Neural cell (in vitro differentiated cells): ENCODE measurements around the gene ARHGAP24. TPM values are rescaled to one million over a fixed set of nuclear protein-coding genes. Genes with fewer than 3 reads are reported as not detected.

ENCODE experiments used
- H2AFZ ChIP-seq: fragments of 200-600, 300-800 bp; sonication (generic), shearing (Covaris generic); 2 replicates; pipeline ENCODE4 v1.6.0; 2014; ENCODE audit warnings: low read depth, mild to moderate bottlenecking, antibody characterized with exemption, low read length, moderate library complexity
- H3F3A ChIP-seq: fragments of 200-600 bp; shearing (Covaris generic); 2 replicates; pipeline ENCODE4 v1.6.1; 2016; ENCODE audit warnings: mild to moderate bottlenecking, moderate library complexity, mixed read lengths, antibody characterized with exemption, low read length; ENCODE audit not compliant: insufficient read depth, poor library complexity, severe bottlenecking
- H3K27ac ChIP-seq: fragments of 200-600, 300-800 bp; sonication (generic), shearing (Covaris generic); 2 replicates; pipeline ENCODE4 v1.5.1; 2014; ENCODE audit warnings: mild to moderate bottlenecking, low read length, moderate library complexity
- H3K27me3 ChIP-seq: fragments of 300-800, 200-600 bp; sonication (generic), shearing (Covaris generic); 2 replicates; pipeline ENCODE4 v1.6.0; 2014; ENCODE audit warnings: mild to moderate bottlenecking, low read depth, low read length, moderate library complexity; ENCODE audit not compliant: insufficient read depth
- H3K36me3 ChIP-seq: fragments of 300-800, 200-600 bp; sonication (generic), shearing (Covaris generic); 2 replicates; pipeline ENCODE4 v1.5.1; 2014; ENCODE audit warnings: mild to moderate bottlenecking, antibody characterized with exemption, low read length, moderate library complexity; ENCODE audit not compliant: insufficient read depth
- H3K4me2 ChIP-seq: fragments of 300-800, 200-600 bp; sonication (generic), shearing (Covaris generic); 2 replicates; pipeline ENCODE4 v1.6.0; 2014; ENCODE audit warnings: mild to moderate bottlenecking, low read length
- H3K4me3 ChIP-seq: fragments of 300-800, 200-600 bp; sonication (generic), shearing (Covaris generic); 2 replicates; pipeline ENCODE4 v1.5.1; 2014; ENCODE audit warnings: mild to moderate bottlenecking, low read length, moderate library complexity
- H3K79me2 ChIP-seq: fragments of 200-600 bp; shearing (Covaris generic); replicated peaks from 2 replicates; pipeline ENCODE4 v1.6.0; 2014; ENCODE audit warnings: mild to moderate bottlenecking, low read length, moderate library complexity; ENCODE audit not compliant: insufficient read depth
- H3K9ac ChIP-seq: fragments of 300-800, 200-600 bp; sonication (generic), shearing (Covaris generic); 2 replicates; pipeline ENCODE4 v1.6.1; 2016; ENCODE audit warnings: mild to moderate bottlenecking, low read length, mixed read lengths
- H3K9me2 ChIP-seq: fragments of 200-600 bp; shearing (Covaris generic); 2 replicates; pipeline ENCODE4 v1.6.1; 2016; ENCODE audit warnings: mild to moderate bottlenecking, low read length, mixed read lengths; ENCODE audit not compliant: insufficient read depth
- H3K9me3 ChIP-seq: fragments of 200-600, 300-800 bp; sonication (generic), shearing (Covaris generic); 2 replicates; pipeline ENCODE4 v1.6.1; 2016; ENCODE audit warnings: mild to moderate bottlenecking, mixed run types, low read length, moderate library complexity, mixed read lengths
- H4K20me1 ChIP-seq: fragments of 200-600 bp; shearing (Covaris generic); 2 replicates; pipeline ENCODE4 v1.6.1; 2016; ENCODE audit warnings: mild to moderate bottlenecking, mixed run types; ENCODE audit not compliant: insufficient read depth
- EP300 ChIP-seq: fragments of 450-650 bp; conservative IDR thresholded peaks from 2 replicates; pipeline ENCODE4 v1.6.1; 2014; ENCODE audit warnings: antibody characterized with exemption, mild to moderate bottlenecking, moderate library complexity; ENCODE audit not compliant: poor library complexity, severe bottlenecking
- EZH2 ChIP-seq: fragments of 200-600, 300-800 bp; shearing (Covaris generic), sonication (generic); IDR thresholded peaks from 2 replicates; pipeline ENCODE4 v1.6.1; 2014; ENCODE audit warnings: antibody characterized with exemption, low read length, borderline replicate concordance, mild to moderate bottlenecking; ENCODE audit not compliant: insufficient read depth, poor library complexity, severe bottlenecking
- MXI1 ChIP-seq: fragments of 450-650 bp; conservative IDR thresholded peaks from 2 replicates; pipeline ENCODE4 v1.6.1; 2014; ENCODE audit warnings: antibody characterized with exemption, mild to moderate bottlenecking; ENCODE audit not compliant: poor library complexity, severe bottlenecking
- POLR2AphosphoS5 ChIP-seq: IDR thresholded peaks from 2 replicates; pipeline ENCODE4 v1.6.1; 2012
- RAD21 ChIP-seq: fragments of 450-650 bp; conservative IDR thresholded peaks from 2 replicates; pipeline ENCODE4 v1.6.1; 2014; ENCODE audit warnings: antibody characterized with exemption, mild to moderate bottlenecking, moderate library complexity
- SMC3 ChIP-seq: fragments of 450-650 bp; conservative IDR thresholded peaks from 2 replicates; pipeline ENCODE4 v1.6.1; 2014; ENCODE audit warnings: antibody characterized with exemption, mild to moderate bottlenecking, moderate library complexity; ENCODE audit not compliant: poor library complexity
- TAF1 ChIP-seq: IDR thresholded peaks from 2 replicates; pipeline ENCODE4 v1.6.1; 2012; ENCODE audit warnings: low read depth
- polyA plus RNA-seq: library from polyadenylated mRNA; depleted of rRNA; stranded (reverse); fragments of >200 nt; gene quantifications from 2 replicates; pipeline ENCODE4 v1.2.3, GENCODE V29; 2014
- TF ChIP-seq, protein P1 (sequence below): fragments of 450-650 bp; IDR thresholded peaks from 2 replicates; pipeline ENCODE4 v1.5.1; 2014; ENCODE audit warnings: antibody characterized with exemption, mild to moderate bottlenecking, moderate library complexity; ENCODE audit not compliant: poor library complexity, severe bottlenecking
- TF ChIP-seq, protein P2 (sequence below): IDR thresholded peaks from 2 replicates; pipeline ENCODE4 v1.6.1; 2012; ENCODE audit warnings: borderline replicate concordance

The ARHGAP24 gene
- polyA plus RNA-seq, 1 donor from 2014 or later = 2.9 TPM

DNA sequence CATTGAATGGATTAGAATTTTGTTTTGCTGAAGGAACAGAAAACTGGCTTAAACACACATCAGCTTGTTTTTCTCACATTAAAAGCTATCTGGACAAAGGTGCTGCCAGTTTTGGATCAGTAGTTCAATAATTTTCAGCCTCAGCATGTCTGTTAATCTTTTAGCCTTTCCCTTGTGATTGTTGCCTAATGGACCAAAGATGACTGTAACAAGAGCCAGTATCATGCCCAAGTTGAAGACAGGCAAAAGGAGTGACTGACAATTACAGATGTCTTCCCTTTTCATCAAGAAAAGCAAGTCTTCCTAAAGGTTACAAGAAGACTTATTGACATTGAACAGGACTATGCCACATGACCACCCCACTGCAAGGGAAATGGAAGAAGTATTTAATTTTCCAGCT, 465.2 kb downstream of the ARHGAP24 start:
- no peak for TF ChIP-seq MXI1
- H2AFZ ChIP-seq = no peak overlapping the region
- H3K4me3 ChIP-seq = no peak overlapping the region
- no peaks in the 10 kb centered on the region for H4K20me1 ChIP-seq
- H3K9me2 ChIP-seq = no peaks in the 10 kb centered on the region
- no peaks in the 10 kb centered on the region for H3F3A ChIP-seq
- H3K27me3 ChIP-seq = no peaks in the 10 kb centered on the region
- H3K27ac ChIP-seq = no peak overlapping the region
- no peak overlapping the region for H3K4me2 ChIP-seq
- H3K36me3 ChIP-seq = no peaks in the 10 kb centered on the region
- H3K9me3 ChIP-seq = no peaks in the 10 kb centered on the region
- H3K9ac ChIP-seq = no peak overlapping the region
- no peaks in the 10 kb centered on the region for H3K79me2 ChIP-seq

DNA sequence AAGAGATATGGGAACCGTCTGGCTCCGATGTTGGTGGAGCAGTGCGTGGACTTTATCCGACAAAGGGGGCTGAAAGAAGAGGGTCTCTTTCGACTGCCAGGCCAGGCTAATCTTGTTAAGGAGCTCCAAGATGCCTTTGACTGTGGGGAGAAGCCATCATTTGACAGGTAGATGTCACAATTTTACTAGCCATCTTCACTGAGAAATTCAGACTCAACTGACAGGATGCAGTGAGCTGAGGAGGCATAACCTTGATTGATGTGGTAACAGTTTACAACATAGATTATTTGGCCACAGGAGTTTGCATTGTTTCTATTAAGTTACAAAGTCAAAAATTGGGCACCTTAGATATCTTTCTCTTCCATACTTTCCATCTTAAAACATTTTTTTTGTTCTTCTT, 467.2 kb downstream of the ARHGAP24 start:
- H3K9ac ChIP-seq = no peak overlapping the region
- H3K4me3 ChIP-seq = no peak overlapping the region
- no peaks in the 10 kb centered on the region for H3K9me3 ChIP-seq
- no peak for TF ChIP-seq EP300
- no peak for TF ChIP-seq SMC3
- H3K36me3 ChIP-seq = no peaks in the 10 kb centered on the region
- no peaks in the 10 kb centered on the region for H3K9me2 ChIP-seq
- no peaks in the 10 kb centered on the region for H3K79me2 ChIP-seq
- no peak overlapping the region for H3K27ac ChIP-seq
- no peaks in the 10 kb centered on the region for H3F3A ChIP-seq
- no peak overlapping the region for H3K4me2 ChIP-seq
- H4K20me1 ChIP-seq = no peaks in the 10 kb centered on the region
- no peaks in the 10 kb centered on the region for H3K27me3 ChIP-seq
- no peak overlapping the region for H2AFZ ChIP-seq

DNA sequence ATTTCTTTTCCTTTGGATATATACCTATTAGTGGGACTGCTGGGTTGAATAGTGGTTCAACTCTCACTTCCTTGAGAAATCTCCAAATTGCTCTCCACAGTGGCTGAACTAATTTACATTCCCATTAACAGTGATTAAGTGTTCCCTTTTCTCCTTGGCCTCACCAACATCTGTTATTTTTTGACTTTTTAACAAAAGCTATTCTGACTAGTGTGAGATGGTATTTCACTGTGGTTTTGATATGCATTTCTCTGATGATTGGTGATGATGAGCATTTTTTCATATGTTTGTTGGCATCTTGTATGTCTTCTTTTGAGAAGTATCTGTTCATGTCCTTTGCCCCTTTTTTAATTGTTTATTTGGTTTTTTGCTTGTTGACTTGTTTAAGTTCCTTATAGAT, 471.9 kb downstream of the ARHGAP24 start:
- Histone ChIP-seq H4K20me1 (no peaks in the 10 kb centered on the region), H3K27me3 (no peaks in the 10 kb centered on the region), H2AFZ (no peak overlapping the region), H3K79me2 (no peaks in the 10 kb centered on the region), H3K36me3 (no peaks in the 10 kb centered on the region), H3K4me2 (no peak overlapping the region), H3K9ac (no peak overlapping the region), H3F3A (no peaks in the 10 kb centered on the region), H3K9me2 (no peaks in the 10 kb centered on the region), H3K27ac (no peak overlapping the region), H3K4me3 (no peak overlapping the region), H3K9me3 (no peaks in the 10 kb centered on the region)
- TF ChIP-seq EZH2 = no peak
- no peak for TF ChIP-seq EP300
- TF ChIP-seq MXI1 = no peak
- TF ChIP-seq SMC3 = no peak
- TF ChIP-seq POLR2AphosphoS5 = no peak
- no peak for TF ChIP-seq RAD21
- TF ChIP-seq TAF1 = no peak
- TF ChIP-seq, protein P1, sequence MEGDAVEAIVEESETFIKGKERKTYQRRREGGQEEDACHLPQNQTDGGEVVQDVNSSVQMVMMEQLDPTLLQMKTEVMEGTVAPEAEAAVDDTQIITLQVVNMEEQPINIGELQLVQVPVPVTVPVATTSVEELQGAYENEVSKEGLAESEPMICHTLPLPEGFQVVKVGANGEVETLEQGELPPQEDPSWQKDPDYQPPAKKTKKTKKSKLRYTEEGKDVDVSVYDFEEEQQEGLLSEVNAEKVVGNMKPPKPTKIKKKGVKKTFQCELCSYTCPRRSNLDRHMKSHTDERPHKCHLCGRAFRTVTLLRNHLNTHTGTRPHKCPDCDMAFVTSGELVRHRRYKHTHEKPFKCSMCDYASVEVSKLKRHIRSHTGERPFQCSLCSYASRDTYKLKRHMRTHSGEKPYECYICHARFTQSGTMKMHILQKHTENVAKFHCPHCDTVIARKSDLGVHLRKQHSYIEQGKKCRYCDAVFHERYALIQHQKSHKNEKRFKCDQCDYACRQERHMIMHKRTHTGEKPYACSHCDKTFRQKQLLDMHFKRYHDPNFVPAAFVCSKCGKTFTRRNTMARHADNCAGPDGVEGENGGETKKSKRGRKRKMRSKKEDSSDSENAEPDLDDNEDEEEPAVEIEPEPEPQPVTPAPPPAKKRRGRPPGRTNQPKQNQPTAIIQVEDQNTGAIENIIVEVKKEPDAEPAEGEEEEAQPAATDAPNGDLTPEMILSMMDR = no peak
- TF ChIP-seq, protein P2, sequence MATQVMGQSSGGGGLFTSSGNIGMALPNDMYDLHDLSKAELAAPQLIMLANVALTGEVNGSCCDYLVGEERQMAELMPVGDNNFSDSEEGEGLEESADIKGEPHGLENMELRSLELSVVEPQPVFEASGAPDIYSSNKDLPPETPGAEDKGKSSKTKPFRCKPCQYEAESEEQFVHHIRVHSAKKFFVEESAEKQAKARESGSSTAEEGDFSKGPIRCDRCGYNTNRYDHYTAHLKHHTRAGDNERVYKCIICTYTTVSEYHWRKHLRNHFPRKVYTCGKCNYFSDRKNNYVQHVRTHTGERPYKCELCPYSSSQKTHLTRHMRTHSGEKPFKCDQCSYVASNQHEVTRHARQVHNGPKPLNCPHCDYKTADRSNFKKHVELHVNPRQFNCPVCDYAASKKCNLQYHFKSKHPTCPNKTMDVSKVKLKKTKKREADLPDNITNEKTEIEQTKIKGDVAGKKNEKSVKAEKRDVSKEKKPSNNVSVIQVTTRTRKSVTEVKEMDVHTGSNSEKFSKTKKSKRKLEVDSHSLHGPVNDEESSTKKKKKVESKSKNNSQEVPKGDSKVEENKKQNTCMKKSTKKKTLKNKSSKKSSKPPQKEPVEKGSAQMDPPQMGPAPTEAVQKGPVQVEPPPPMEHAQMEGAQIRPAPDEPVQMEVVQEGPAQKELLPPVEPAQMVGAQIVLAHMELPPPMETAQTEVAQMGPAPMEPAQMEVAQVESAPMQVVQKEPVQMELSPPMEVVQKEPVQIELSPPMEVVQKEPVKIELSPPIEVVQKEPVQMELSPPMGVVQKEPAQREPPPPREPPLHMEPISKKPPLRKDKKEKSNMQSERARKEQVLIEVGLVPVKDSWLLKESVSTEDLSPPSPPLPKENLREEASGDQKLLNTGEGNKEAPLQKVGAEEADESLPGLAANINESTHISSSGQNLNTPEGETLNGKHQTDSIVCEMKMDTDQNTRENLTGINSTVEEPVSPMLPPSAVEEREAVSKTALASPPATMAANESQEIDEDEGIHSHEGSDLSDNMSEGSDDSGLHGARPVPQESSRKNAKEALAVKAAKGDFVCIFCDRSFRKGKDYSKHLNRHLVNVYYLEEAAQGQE = no peak
